DOHH2 (cell line): ENCODE measurements around the gene RABGAP1L.

ENCODE experiments used
- H3F3A ChIP-seq: fragments of 200-600 bp; sonication (generic), shearing (Covaris generic); 2 replicates; pipeline ENCODE4 v1.6.0; 2016; ENCODE audit warnings: antibody characterized with exemption, mild to moderate bottlenecking; ENCODE audit not compliant: control insufficient read depth, insufficient read depth
- H3K27ac ChIP-seq: fragments of 200-600 bp; sonication (generic); 2 replicates; pipeline ENCODE4 v1.5.1; 2014; ENCODE audit warnings: low read depth, mild to moderate bottlenecking, low read length, moderate library complexity
- H3K27me3 ChIP-seq: fragments of 200-600 bp; sonication (generic); 2 replicates; pipeline ENCODE4 v1.6.1; 2014; ENCODE audit warnings: mild to moderate bottlenecking, low read length, mixed read lengths; ENCODE audit not compliant: control insufficient read depth
- H3K36me3 ChIP-seq: fragments of 200-600 bp; sonication (generic); 2 replicates; pipeline ENCODE4 v1.6.1; 2014; ENCODE audit warnings: mild to moderate bottlenecking, low read length, moderate library complexity, mixed read lengths; ENCODE audit not compliant: control insufficient read depth
- H3K4me1 ChIP-seq: fragments of 200-600 bp; sonication (generic); 2 replicates; pipeline ENCODE4 v1.6.1; 2014; ENCODE audit warnings: mild to moderate bottlenecking, low read length, mixed read lengths; ENCODE audit not compliant: control insufficient read depth
- H3K4me2 ChIP-seq: fragments of 200-600 bp; sonication (generic); 2 replicates; pipeline ENCODE4 v1.6.0; 2014; ENCODE audit warnings: mild to moderate bottlenecking, low read length, moderate library complexity
- H3K4me3 ChIP-seq: fragments of 200-600 bp; sonication (generic); 2 replicates; pipeline ENCODE4 v1.5.1; 2014; ENCODE audit warnings: mild to moderate bottlenecking, low read length, mixed read lengths
- H3K79me2 ChIP-seq: fragments of 200-600 bp; sonication (generic); 2 replicates; pipeline ENCODE4 v1.6.1; 2014; ENCODE audit warnings: mild to moderate bottlenecking, low read length, mixed read lengths; ENCODE audit not compliant: control insufficient read depth
- H3K9me2 ChIP-seq: fragments of 200-600 bp; sonication (generic); replicated peaks from 2 replicates; pipeline ENCODE4 v1.6.1; 2014; ENCODE audit warnings: mild to moderate bottlenecking, low read length, mixed read lengths; ENCODE audit not compliant: control insufficient read depth
- H3K9me3 ChIP-seq: fragments of 200-600 bp; sonication (generic); 2 replicates; pipeline ENCODE4 v1.6.1; 2014; ENCODE audit warnings: antibody characterized with exemption, low read length, mixed read lengths; ENCODE audit not compliant: control insufficient read depth, insufficient read depth
- H4K20me1 ChIP-seq: fragments of 200-600 bp; sonication (generic); 2 replicates; pipeline ENCODE4 v1.6.0; 2014; ENCODE audit warnings: low read depth, mild to moderate bottlenecking, antibody characterized with exemption, low read length, moderate library complexity; ENCODE audit not compliant: control insufficient read depth, insufficient read depth
- EZH2phosphoT487 ChIP-seq: fragments of 200-600 bp; sonication (generic); IDR thresholded peaks from 2 replicates; pipeline ENCODE4 v1.6.1; 2017; ENCODE audit warnings: borderline replicate concordance, mild to moderate bottlenecking, antibody characterized with exemption, low read length, moderate library complexity, mixed read lengths
- TF ChIP-seq, protein P1 (sequence below): fragments of 200-600 bp; sonication (generic); IDR thresholded peaks from one replicate; pipeline ENCODE4 v1.5.1; 2014; ENCODE audit warnings: antibody characterized with exemption, mild to moderate bottlenecking, low read depth, low read length; ENCODE audit not compliant: poor library complexity, severe bottlenecking

Gene RABGAP1L

DNA sequence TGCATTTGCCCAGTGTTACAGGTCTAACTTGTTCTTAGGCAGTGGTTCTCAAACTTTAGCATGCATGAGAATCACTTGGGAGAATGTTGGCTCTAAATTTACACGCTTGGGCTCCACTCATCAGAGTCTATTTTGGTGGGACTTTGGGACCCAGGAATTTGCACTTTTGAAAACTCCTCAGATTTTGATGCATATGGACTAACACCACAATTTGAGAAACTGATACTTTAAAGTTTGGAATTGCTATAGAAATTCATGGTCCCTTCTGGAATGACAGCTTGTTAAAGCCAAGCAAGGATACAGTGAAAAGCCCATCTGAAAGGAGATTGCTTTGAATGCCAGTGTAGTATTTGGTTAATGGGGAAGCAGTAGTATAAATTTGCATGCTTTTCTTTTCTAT is 320.0 kb downstream of the RABGAP1L start:
- H4K20me1 ChIP-seq, result no peaks in the 10 kb centered on the region
- no peaks in the 10 kb centered on the region for H3K27me3 ChIP-seq
- H3K9me2 ChIP-seq, result no peaks in the 10 kb centered on the region
- no peaks in the 10 kb centered on the region for H3K9me3 ChIP-seq
- 0 out of 2 replicates have a peak, but pooled peaks cover 1% of the 10 kb centered on the region for H3F3A ChIP-seq
- H3K4me3 ChIP-seq, result no peak overlapping the region
- no peaks in the 10 kb centered on the region for H3K4me1 ChIP-seq
- no peak overlapping the region for H3K4me2 ChIP-seq
- no peak for TF ChIP-seq EZH2phosphoT487
- TF ChIP-seq, protein P1, sequence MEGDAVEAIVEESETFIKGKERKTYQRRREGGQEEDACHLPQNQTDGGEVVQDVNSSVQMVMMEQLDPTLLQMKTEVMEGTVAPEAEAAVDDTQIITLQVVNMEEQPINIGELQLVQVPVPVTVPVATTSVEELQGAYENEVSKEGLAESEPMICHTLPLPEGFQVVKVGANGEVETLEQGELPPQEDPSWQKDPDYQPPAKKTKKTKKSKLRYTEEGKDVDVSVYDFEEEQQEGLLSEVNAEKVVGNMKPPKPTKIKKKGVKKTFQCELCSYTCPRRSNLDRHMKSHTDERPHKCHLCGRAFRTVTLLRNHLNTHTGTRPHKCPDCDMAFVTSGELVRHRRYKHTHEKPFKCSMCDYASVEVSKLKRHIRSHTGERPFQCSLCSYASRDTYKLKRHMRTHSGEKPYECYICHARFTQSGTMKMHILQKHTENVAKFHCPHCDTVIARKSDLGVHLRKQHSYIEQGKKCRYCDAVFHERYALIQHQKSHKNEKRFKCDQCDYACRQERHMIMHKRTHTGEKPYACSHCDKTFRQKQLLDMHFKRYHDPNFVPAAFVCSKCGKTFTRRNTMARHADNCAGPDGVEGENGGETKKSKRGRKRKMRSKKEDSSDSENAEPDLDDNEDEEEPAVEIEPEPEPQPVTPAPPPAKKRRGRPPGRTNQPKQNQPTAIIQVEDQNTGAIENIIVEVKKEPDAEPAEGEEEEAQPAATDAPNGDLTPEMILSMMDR, result no peak
- no peak overlapping the region for H3K27ac ChIP-seq
- peaks cover 13% of the 10 kb centered on the region for H3K79me2 ChIP-seq
- H3K36me3 ChIP-seq, result 0 out of 2 replicates have a peak, but pooled peaks cover 3% of the 10 kb centered on the region

DNA sequence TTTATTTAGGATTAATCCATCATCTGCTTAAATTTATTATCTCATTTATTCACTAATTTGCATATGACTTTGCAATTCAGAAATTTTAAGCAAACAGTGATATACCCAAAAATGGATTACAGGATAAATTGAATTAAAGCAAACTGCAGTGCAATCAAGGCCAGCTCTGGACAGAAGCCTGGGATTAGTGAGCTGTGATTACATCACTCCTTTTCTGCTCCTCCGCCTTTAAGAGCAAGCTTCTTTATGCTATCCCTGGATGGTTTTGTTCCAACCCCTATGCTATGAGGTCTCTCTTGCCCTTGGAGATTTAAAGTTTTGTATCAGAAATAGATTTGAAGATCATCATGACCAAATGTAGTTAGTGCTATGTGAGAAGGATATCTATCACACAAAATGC is 321.0 kb downstream of the RABGAP1L start:
- Histone ChIP-seq H3K4me1 (no peaks in the 10 kb centered on the region), H3K9me3 (no peaks in the 10 kb centered on the region; the same call in 1 of the 2 replicates), H3K36me3 (peaks cover 5% of the 10 kb centered on the region), H3F3A (0 out of 2 replicates have a peak, but pooled peaks cover 2% of the 10 kb centered on the region), H3K4me2 (no peak overlapping the region), H3K27ac (no peak overlapping the region), H3K9me2 (no peaks in the 10 kb centered on the region), H3K79me2 (peaks cover 23% of the 10 kb centered on the region), H4K20me1 (no peaks in the 10 kb centered on the region), H3K27me3 (no peaks in the 10 kb centered on the region), H3K4me3 (no peak overlapping the region)
- TF ChIP-seq, protein P1, result no peak
- TF ChIP-seq EZH2phosphoT487, result no peak

DNA sequence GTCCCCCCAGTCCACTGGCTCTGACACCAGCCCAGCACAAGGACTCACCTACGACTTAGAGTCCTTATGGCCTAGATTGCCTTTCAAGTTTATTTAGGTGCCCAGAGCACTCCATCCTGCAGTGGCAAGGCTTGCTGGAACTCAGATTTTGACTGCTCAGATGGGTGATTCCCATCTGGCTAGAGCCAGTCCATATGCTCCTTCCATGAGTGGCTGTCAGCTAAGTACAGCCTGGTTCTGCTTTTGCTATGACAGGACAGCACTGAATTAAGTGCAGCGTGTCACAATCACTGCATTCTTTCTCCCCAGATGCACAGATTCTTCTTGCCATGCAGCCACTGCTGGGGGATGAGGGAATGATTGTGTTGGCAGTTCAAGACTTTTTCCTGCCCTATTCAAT is 332.3 kb downstream of the RABGAP1L start:
- no peaks in the 10 kb centered on the region for H3F3A ChIP-seq
- no peaks in the 10 kb centered on the region for H3K9me3 ChIP-seq
- H3K36me3 ChIP-seq, result peaks cover 25% of the 10 kb centered on the region

More for the DNA sequence above, 332.3 kb downstream of the RABGAP1L start:
- TF ChIP-seq, protein P1, result no peak
- no peak for TF ChIP-seq EZH2phosphoT487
- Histone ChIP-seq H4K20me1 (no peaks in the 10 kb centered on the region), H3K79me2 (peaks cover 26% of the 10 kb centered on the region), H3K9me2 (no peaks in the 10 kb centered on the region), H3K27me3 (no peaks in the 10 kb centered on the region), H3K4me3 (no peak overlapping the region), H3K27ac (no peak overlapping the region), H3K4me2 (no peak overlapping the region), H3K4me1 (0 out of 2 replicates have a peak, but pooled peaks cover 13% of the 10 kb centered on the region)
